IMR-90 (cell line): ENCODE measurements around the gene DLK2. TPM values are rescaled to one million over a fixed set of nuclear protein-coding genes. Genes with fewer than 3 reads are reported as not detected.

Experiments
- ATAC-seq: fragments of 200-7000 bp; cut with Tn5 transposase; 2 replicates; pipeline ENCODE4 v1.9.1; 2020; ENCODE audit warnings: low read depth, mild to moderate bottlenecking, moderate library complexity
- BruUV-seq: library from RNA; stranded (reverse); fragments of 400-500 nt; replicated peaks from 2 replicates; lab custom pipeline; 2021; lab: Mats Ljungman, UMichigan
- CTCF ChIA-PET: fragments of 300-600 bp; formaldehyde crosslinking; extraction: SDS; loops from one replicate; lab custom pipeline; 2021; ENCODE audit warnings: antibody characterized with exemption; lab: Yijun Ruan, JAX
- POLR2A ChIA-PET: fragments of 300-600 bp; sonication (Branson Sonifier 250); formaldehyde crosslinking; loops from one replicate; lab custom pipeline; 2022; ENCODE audit warnings: antibody characterized with exemption; ENCODE audit not compliant: unreplicated experiment; lab: Charles Lee
- DNase-seq: peaks from one replicate; pipeline ENCODE4 v3.0.0; 2013
- H2AFZ ChIP-seq: replicated peaks from 2 replicates; pipeline ENCODE3; 2013; ENCODE audit warnings: low read length, mild to moderate bottlenecking; ENCODE audit not compliant: poor library complexity
- H2AK5ac ChIP-seq: 2 replicates; pipeline ENCODE4 v1.6.1; 2013; ENCODE audit warnings: low read depth, low read length, inconsistent platforms
- H2AK9ac ChIP-seq: replicated peaks from 2 replicates; pipeline ENCODE3; 2013; ENCODE audit warnings: mild to moderate bottlenecking, low read depth, low read length, moderate library complexity; ENCODE audit not compliant: poor library complexity
- H2BK120ac ChIP-seq: 2 replicates; pipeline ENCODE4 v1.6.1; 2013; ENCODE audit warnings: low read depth, low read length, inconsistent platforms
- H2BK15ac ChIP-seq: 3 replicates; pipeline ENCODE4 v1.6.1; 2013; ENCODE audit warnings: low read depth, low read length, inconsistent platforms
- H2BK20ac ChIP-seq: 2 replicates; pipeline ENCODE4 v1.6.1; 2013; ENCODE audit warnings: low read depth, mild to moderate bottlenecking, inconsistent platforms, low read length, moderate library complexity
- H2BK5ac ChIP-seq: 2 replicates; pipeline ENCODE4 v1.6.1; 2013; ENCODE audit warnings: mild to moderate bottlenecking, low read depth, low read length, inconsistent platforms; ENCODE audit not compliant: poor library complexity, severe bottlenecking
- H3K14ac ChIP-seq: replicated peaks from 2 replicates; pipeline ENCODE4 v1.6.1; 2013; ENCODE audit warnings: low read depth, low read length, inconsistent platforms
- H3K18ac ChIP-seq: 2 replicates; pipeline ENCODE4 v1.6.1; 2013; ENCODE audit warnings: low read depth, low read length, control low read depth
- H3K23ac ChIP-seq: 2 replicates; pipeline ENCODE4 v1.6.1; 2013; ENCODE audit warnings: low read depth, low read length, inconsistent platforms
- H3K27ac ChIP-seq: 2 replicates; pipeline ENCODE4 v1.5.1; 2013; ENCODE audit warnings: mild to moderate bottlenecking, control low read depth, low read length; ENCODE audit not compliant: insufficient read depth
- H3K27me3 ChIP-seq: 2 replicates; pipeline ENCODE4 v1.6.1; 2013; ENCODE audit warnings: low read length; ENCODE audit not compliant: control insufficient read depth, insufficient read depth
- H3K36me3 ChIP-seq: 2 replicates; pipeline ENCODE4 v1.6.1; 2013; ENCODE audit warnings: low read length, mixed read lengths; ENCODE audit not compliant: control insufficient read depth, insufficient read depth
- H3K4ac ChIP-seq: 2 replicates; pipeline ENCODE4 v1.6.1; 2013; ENCODE audit warnings: low read depth, low read length, inconsistent platforms
- H3K4me1 ChIP-seq: 2 replicates; pipeline ENCODE4 v1.6.1; 2013; ENCODE audit warnings: low read length, mixed read lengths; ENCODE audit not compliant: control insufficient read depth, insufficient read depth
- H3K4me2 ChIP-seq: 2 replicates; pipeline ENCODE4 v1.6.1; 2013; ENCODE audit warnings: low read depth, mild to moderate bottlenecking, control low read depth, low read length, moderate library complexity
- H3K4me3 ChIP-seq: 2 replicates; pipeline ENCODE4 v1.5.1; 2013; ENCODE audit warnings: low read depth, mild to moderate bottlenecking, control low read depth, low read length, moderate library complexity; ENCODE audit not compliant: insufficient read depth
- H3K56ac ChIP-seq: 2 replicates; pipeline ENCODE4 v1.6.1; 2013; ENCODE audit warnings: low read length, inconsistent platforms; ENCODE audit not compliant: insufficient read depth; ENCODE audit errors: extremely low read depth
- H3K79me1 ChIP-seq, 2 experiments: 2 replicates each; pipeline ENCODE4 v1.6.1; 2013; ENCODE audit warnings: low read length in 2 of 2, inconsistent platforms in 1 of 2, low read depth in 1 of 2
- H3K9ac ChIP-seq: 2 replicates; pipeline ENCODE4 v1.6.1; 2013; ENCODE audit warnings: low read depth, low read length, control low read depth
- H3K9me1 ChIP-seq: 2 replicates; pipeline ENCODE4 v1.6.1; 2013; ENCODE audit warnings: low read length, inconsistent platforms; ENCODE audit not compliant: insufficient read depth
- H3K9me3 ChIP-seq: 2 replicates; pipeline ENCODE4 v1.6.1; 2013; ENCODE audit warnings: low read length; ENCODE audit not compliant: control insufficient read depth, insufficient read depth
- H4K20me1 ChIP-seq: 2 replicates; pipeline ENCODE4 v1.6.1; 2013; ENCODE audit warnings: low read length, inconsistent platforms; ENCODE audit not compliant: insufficient read depth
- H4K5ac ChIP-seq: 2 replicates; pipeline ENCODE4 v1.6.1; 2013; ENCODE audit warnings: mild to moderate bottlenecking, low read depth, low read length, control low read depth
- H4K8ac ChIP-seq, 2 experiments: 2 replicates each; pipeline ENCODE4 v1.6.1; 2013; ENCODE audit warnings: low read depth in 2 of 2, low read length in 2 of 2, control low read depth in 1 of 2, inconsistent platforms in 1 of 2
- H4K91ac ChIP-seq: 2 replicates; pipeline ENCODE4 v1.6.1; 2013; ENCODE audit warnings: low read depth, low read length, inconsistent platforms; ENCODE audit not compliant: insufficient read depth
- BHLHE40 ChIP-seq: fragments of 150-350 bp; IDR thresholded peaks from 2 replicates; pipeline ENCODE4 v1.6.1; 2016; ENCODE audit warnings: mild to moderate bottlenecking, low read depth, low read length
- CEBPB ChIP-seq: IDR thresholded peaks from 2 replicates; pipeline ENCODE4 v1.6.1; 2012; ENCODE audit warnings: low read depth, low read length, improper control_type of control experiment
- CHD1 ChIP-seq: IDR thresholded peaks from 2 replicates; pipeline ENCODE4 v1.6.1; 2012; ENCODE audit warnings: low read depth, low read length, improper control_type of control experiment
- CTCF ChIP-seq: conservative IDR thresholded peaks from 2 replicates; pipeline ENCODE4 v1.5.1; 2012; ENCODE audit warnings: mild to moderate bottlenecking, low read depth, low read length, improper control_type of control experiment
- ELK1 ChIP-seq: fragments of 150-350 bp; IDR thresholded peaks from 2 replicates; pipeline ENCODE4 v1.6.1; 2016; ENCODE audit warnings: low read depth, mild to moderate bottlenecking, low read length, moderate library complexity, borderline replicate concordance
- FOS ChIP-seq: fragments of 150-350 bp; IDR thresholded peaks from 2 replicates; pipeline ENCODE4 v1.6.1; 2016; ENCODE audit warnings: low read depth, low read length
- MAFK ChIP-seq: IDR thresholded peaks from 2 replicates; pipeline ENCODE4 v1.6.1; 2012; ENCODE audit warnings: low read depth, low read length, improper control_type of control experiment
- MAZ ChIP-seq: IDR thresholded peaks from 2 replicates; pipeline ENCODE4 v1.6.1; 2012; ENCODE audit warnings: low read depth, mild to moderate bottlenecking, low read length, improper control_type of control experiment, moderate library complexity, borderline replicate concordance
- MXI1 ChIP-seq: IDR thresholded peaks from 2 replicates; pipeline ENCODE4 v1.6.1; 2012; ENCODE audit warnings: low read depth, mild to moderate bottlenecking, low read length, moderate library complexity, borderline replicate concordance
- NFE2L2 ChIP-seq: fragments of 150-350 bp; IDR thresholded peaks from 2 replicates; pipeline ENCODE4 v1.6.1; 2016; ENCODE audit warnings: low read depth, mild to moderate bottlenecking, low read length
- POLR2A ChIP-seq: IDR thresholded peaks from 2 replicates; pipeline ENCODE4 v1.6.1; 2012; ENCODE audit warnings: mild to moderate bottlenecking, low read depth, low read length
- RAD21 ChIP-seq: IDR thresholded peaks from 2 replicates; pipeline ENCODE4 v1.6.1; 2012; ENCODE audit warnings: low read length, improper control_type of control experiment
- RCOR1 ChIP-seq: IDR thresholded peaks from 2 replicates; pipeline ENCODE4 v1.6.1; 2012; ENCODE audit warnings: mild to moderate bottlenecking, low read length, improper control_type of control experiment; ENCODE audit not compliant: insufficient replicate concordance
- RFX5 ChIP-seq: IDR thresholded peaks from 2 replicates; pipeline ENCODE4 v1.8.0; 2012; ENCODE audit warnings: low read depth, mild to moderate bottlenecking, low read length, moderate library complexity
- SMC3 ChIP-seq: fragments of 150-350 bp; IDR thresholded peaks from 2 replicates; pipeline ENCODE4 v1.6.1; 2016; ENCODE audit warnings: low read depth, mild to moderate bottlenecking, antibody characterized with exemption, low read length, moderate library complexity
- USF2 ChIP-seq: fragments of 150-350 bp; IDR thresholded peaks from 2 replicates; pipeline ENCODE4 v1.6.1; 2017; ENCODE audit warnings: mild to moderate bottlenecking, antibody characterized with exemption, low read length, low read depth
- WGBS, 2 experiments: methylation state at CpG; one replicate each; pipeline versions ENCODE4 v1.1.5 to v1.1.7; 2013; ENCODE audit warnings: missing lambda C conversion rate in 2 of 2; ENCODE audit not compliant: insufficient read length in 1 of 2; ENCODE audit errors: extremely low coverage in 2 of 2; 5-methylcytosine and 5-hydroxymethylcytosine counted together
- dilution Hi-C: fragments of 300-500 bp; cut with HindIII; formaldehyde crosslinking; loops from one replicate; pipeline ENCODE4 v1.14.3; 2018; ENCODE audit warnings: low sequenced_read_pairs; ENCODE audit not compliant: unreplicated experiment
- in situ Hi-C: fragments of 300-500 bp; cut with MboI; formaldehyde crosslinking; loops from 3 replicates; pipeline ENCODE4 v1.14.3; 2019; ENCODE audit warnings: low sequenced_read_pairs, inconsistent platforms, mixed read lengths
- intact Hi-C: fragments of 100-400 bp; cut with micrococcal nuclease; formaldehyde crosslinking; loops from 2 replicates; pipeline ENCODE4 v1.10.0; 2022
- polyA plus RNA-seq, 3 experiments: library from polyadenylated mRNA; depleted of rRNA; stranded (reverse); fragments of >200 nt; gene quantifications; 2 replicates each; pipeline ENCODE4 v1.2.3, GENCODE V29; 2012; ENCODE audit warnings: low replicate concordance in 1 of 3
- total RNA-seq: library from RNA; depleted of rRNA; stranded (reverse); fragments of >200 nt; gene quantifications from 2 replicates; pipeline ENCODE4 v1.2.3, GENCODE V29; 2012

Gene DLK2
- total and polyA plus RNA-seq, 2 of the 4 experiments (the other 2 are of a cell fraction): 0.90 to 2.8 TPM

- Histone ChIP-seq H4K8ac (no peak overlapping the region), H4K20me1 (no peaks in the 10 kb centered on the region), H2AK9ac (no peak overlapping the region), H3K9ac (no peak overlapping the region), H3K27me3 (peaks cover 17% of the 10 kb centered on the region), H2BK120ac (no peak overlapping the region), H2BK5ac (no peak overlapping the region), H3K9me3 (no peaks in the 10 kb centered on the region), H3K9me1 (0 out of 2 replicates have a peak, but pooled peaks cover 5% of the 10 kb centered on the region), H3K18ac (no peak overlapping the region), H3K4ac (no peak overlapping the region), H3K14ac (no peak overlapping the region), H3K27ac (no peak overlapping the region), H3K79me1 (peaks cover 0 to under 1% of the 10 kb centered on the region in 2 experiments; a peak in 1 of 4 replicates), H3K36me3 (no peaks in the 10 kb centered on the region), H3K23ac (no peak overlapping the region), H2BK15ac (no peak overlapping the region), H2AFZ (no peak overlapping the region), H3K4me3 (no peak overlapping the region), H3K56ac (no peak overlapping the region), H3K4me2 (no peak overlapping the region), H4K5ac (no peak overlapping the region), H4K91ac (no peak overlapping the region), H2BK20ac (no peak overlapping the region), H3K4me1 (no peaks in the 10 kb centered on the region), H2AK5ac (no peak overlapping the region)
- in situ Hi-C loops: no loop called here
- TF ChIP-seq RAD21 (no peak), CTCF (no peak), CHD1 (no peak), RFX5 (no peak), RCOR1 (no peak), FOS (no peak), SMC3 (no peak), NFE2L2 (no peak), MXI1 (no peak), ELK1 (no peak), MAZ (no peak), USF2 (no peak), POLR2A (no peak), BHLHE40 (no peak), CEBPB (no peak), MAFK (no peak)
- DNase-seq (no peak), ATAC-seq (no peak)
- intact Hi-C loops: no loop called here
- no CpG with 5 or more reads among the region's 4 CpGs for WGBS, 2 experiments
- BruUV-seq: no TSS peak
- dilution Hi-C loops: no loop called here
- ChIA-PET CTCF (no interaction called here), POLR2A (no interaction called here)
These were observed 17.2 kb upstream of the DLK2 start for GRCh38 chr6:43472515-43472914.
